ENCODE results near the gene TTN.

DNA sequence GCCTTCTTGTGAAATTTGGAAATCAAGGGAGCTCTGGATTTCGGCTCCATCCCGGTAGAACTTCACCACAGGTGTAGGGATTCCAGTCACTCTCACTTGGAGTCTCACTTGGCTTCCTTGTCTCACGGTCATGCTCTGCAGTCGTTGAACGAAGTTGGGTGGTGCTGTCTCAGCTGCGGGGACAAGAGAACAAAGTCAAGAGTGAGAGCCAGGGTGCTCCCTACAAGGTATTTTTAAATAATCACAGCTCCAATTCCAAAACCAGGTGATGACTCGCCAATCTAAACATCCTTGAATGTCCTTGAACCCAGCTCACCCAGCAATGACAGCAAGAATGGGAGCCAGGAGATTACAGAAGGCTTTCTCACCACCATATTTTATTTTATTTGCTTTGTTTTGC, 6.7 kb downstream of the TTN start:
- TF ChIP-seq EP300 (IDR thresholded peaks at IDR 0.05) = no peak
- TF ChIP-seq, protein P1, sequence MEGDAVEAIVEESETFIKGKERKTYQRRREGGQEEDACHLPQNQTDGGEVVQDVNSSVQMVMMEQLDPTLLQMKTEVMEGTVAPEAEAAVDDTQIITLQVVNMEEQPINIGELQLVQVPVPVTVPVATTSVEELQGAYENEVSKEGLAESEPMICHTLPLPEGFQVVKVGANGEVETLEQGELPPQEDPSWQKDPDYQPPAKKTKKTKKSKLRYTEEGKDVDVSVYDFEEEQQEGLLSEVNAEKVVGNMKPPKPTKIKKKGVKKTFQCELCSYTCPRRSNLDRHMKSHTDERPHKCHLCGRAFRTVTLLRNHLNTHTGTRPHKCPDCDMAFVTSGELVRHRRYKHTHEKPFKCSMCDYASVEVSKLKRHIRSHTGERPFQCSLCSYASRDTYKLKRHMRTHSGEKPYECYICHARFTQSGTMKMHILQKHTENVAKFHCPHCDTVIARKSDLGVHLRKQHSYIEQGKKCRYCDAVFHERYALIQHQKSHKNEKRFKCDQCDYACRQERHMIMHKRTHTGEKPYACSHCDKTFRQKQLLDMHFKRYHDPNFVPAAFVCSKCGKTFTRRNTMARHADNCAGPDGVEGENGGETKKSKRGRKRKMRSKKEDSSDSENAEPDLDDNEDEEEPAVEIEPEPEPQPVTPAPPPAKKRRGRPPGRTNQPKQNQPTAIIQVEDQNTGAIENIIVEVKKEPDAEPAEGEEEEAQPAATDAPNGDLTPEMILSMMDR (IDR thresholded peaks at IDR 0.05) = no peak

Measured in upper lobe of left lung (tissue), 4 donors.